Activated T-helper 1 cell treated with Interleukin-2 at 50 U/mL for 16 hours (primary cell): Measurements from ENCODE around the gene OR2V2.
"Not testable (repeated sequence)": the region's sequence is repeated elsewhere in the genome, so short reads cannot be mapped to it uniquely, and the experiment has no call there.

Experiments used
- DNase-seq: peaks from one replicate; pipeline ENCODE4 v3.0.0-alpha.2; 2020; ENCODE audit warnings: low read depth

The OR2V2 gene

GRCh38 chr5:181146927-181147636, at the start of gene OR2V2:
Gene OR2V2, plus strand, starts transcription at chr5:181147586. Its CDS starts 7,357 bp downstream, at chr5:181154943.
- not testable (repeated sequence) for DNase-seq

GRCh38 chr5:181097759-181098491, 49.5 kb upstream of the OR2V2 start:
- not testable (repeated sequence) for DNase-seq

- no peak for DNase-seq
Measured at GRCh38 chr5:181098762-181099601, 48.4 kb upstream of the OR2V2 start.

GRCh38 chr5:181099602-181100086, 47.7 kb upstream of the OR2V2 start:
- no peak for DNase-seq

GRCh38 chr5:181100121-181100875, 47.1 kb upstream of the OR2V2 start:
- no peak for DNase-seq

GRCh38 chr5:181101030-181101641, 46.2 kb upstream of the OR2V2 start:
- not testable (repeated sequence) for DNase-seq

GRCh38 chr5:181101930-181102674, 45.3 kb upstream of the OR2V2 start:
- not testable (repeated sequence) for DNase-seq

GRCh38 chr5:181104259-181104568, 43.2 kb upstream of the OR2V2 start:
- DNase-seq = not testable (repeated sequence)

GRCh38 chr5:181104606-181105390, 42.6 kb upstream of the OR2V2 start:
- DNase-seq = not testable (repeated sequence)

GRCh38 chr5:181105391-181106025, 41.9 kb upstream of the OR2V2 start:
- no peak for DNase-seq

- DNase-seq = no peak
Measured at GRCh38 chr5:181107699-181108098, 39.7 kb upstream of the OR2V2 start.

- no peak for DNase-seq
Measured at GRCh38 chr5:181108578-181109165, 38.7 kb upstream of the OR2V2 start.

- no peak for DNase-seq
Measured at GRCh38 chr5:181109489-181110013, 37.8 kb upstream of the OR2V2 start.

- no peak for DNase-seq
Measured at GRCh38 chr5:181111010-181111409, 36.4 kb upstream of the OR2V2 start.

- no peak for DNase-seq
Measured at GRCh38 chr5:181112476-181112875, 34.9 kb upstream of the OR2V2 start.

- DNase-seq = not testable (repeated sequence)
Measured at GRCh38 chr5:181113572-181113971, 33.8 kb upstream of the OR2V2 start.

- DNase-seq = no peak
Measured at GRCh38 chr5:181114284-181114843, 33.0 kb upstream of the OR2V2 start.
